GM21786 (cell line): ENCODE results near the gene RNU1-2.
A peak's percentile ranks its signal among the peaks of the same experiment; 100 is the strongest.
"Not testable (repeated sequence)": the region's sequence is repeated elsewhere in the genome, so short reads cannot be mapped to it uniquely, and the experiment has no call there.

Experiments used
- ATAC-seq: cut with Tn5 transposase; IDR thresholded peaks from one replicate; pipeline ENCODE4 v1.9.1; 2021; ENCODE audit not compliant: unreplicated experiment

RNU1-2 gene

GRCh38 chr1:16888860-16889816 is 6.6 kb upstream of the RNU1-2 start:
- ATAC-seq: no peak

DNA sequence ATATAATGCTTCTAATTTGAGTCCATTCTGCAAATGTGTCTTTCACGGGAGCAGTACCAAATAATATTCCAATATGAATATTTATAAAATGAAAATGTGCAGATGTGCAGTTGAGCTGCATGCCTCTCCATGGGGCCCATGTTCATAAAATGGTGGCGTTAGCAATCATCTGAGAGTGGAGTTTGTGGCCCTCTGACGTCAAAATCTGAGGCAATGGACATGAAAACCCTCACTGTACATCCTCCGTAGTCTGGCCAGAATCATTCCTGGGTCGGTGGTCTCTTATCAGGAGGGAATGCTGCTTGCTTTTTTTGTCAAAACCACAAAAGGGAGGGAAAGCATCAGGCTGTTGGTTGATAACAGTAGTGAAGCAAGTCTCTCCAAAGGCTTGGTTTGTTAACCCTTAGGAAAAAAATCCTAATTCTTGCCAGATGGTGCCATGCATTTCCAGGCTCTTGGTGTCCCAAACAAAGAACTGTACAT is 5.2 kb upstream of the RNU1-2 start:
- ATAC-seq: not testable (repeated sequence)

DNA sequence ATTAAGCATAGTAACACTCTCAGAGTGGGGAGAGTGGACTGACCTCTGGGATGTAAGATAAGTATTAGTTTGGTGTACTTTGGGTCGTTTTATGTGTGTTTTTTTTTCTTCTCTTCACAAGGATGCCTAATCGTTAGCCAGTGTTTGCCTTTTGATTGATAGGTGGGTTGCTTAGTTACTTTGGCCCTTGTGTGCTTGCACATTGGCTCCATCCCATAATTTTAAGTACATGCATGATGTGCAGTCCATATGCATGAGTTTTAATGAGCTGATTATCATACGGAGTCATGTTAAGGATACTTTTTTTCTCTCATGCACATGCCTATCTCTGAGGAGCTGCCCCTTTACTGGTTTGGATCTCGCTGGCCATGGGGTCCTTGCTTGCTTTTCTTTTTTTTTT is 4.7 kb upstream of the RNU1-2 start:
- not testable (repeated sequence) for ATAC-seq

- not testable (repeated sequence) for ATAC-seq
Observed at GRCh38 chr1:16892978-16893525, 2.7 kb upstream of the RNU1-2 start.

DNA sequence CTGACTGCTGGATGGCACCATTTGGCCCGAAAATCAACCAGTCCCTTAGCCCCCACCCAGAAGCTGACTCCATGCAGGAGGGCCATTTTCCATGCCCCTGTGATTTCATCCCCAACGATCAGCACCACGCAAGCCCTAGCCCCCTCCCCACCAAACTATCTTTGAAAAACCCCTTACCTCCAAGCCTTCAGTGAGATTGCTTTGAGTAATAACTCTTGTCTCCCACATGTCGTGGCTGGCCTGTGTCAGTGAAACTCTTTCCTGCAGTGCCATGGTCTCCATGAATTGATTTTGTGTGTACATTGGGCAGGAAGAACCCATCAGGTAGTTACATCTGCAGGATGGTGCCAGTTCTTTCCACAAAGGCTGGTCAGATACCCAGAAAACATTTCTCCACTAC is 2.0 kb upstream of the RNU1-2 start:
- ATAC-seq: not testable (repeated sequence)

GRCh38 chr1:16894338-16894737 is 1.4 kb upstream of the RNU1-2 start:
- ATAC-seq: not testable (repeated sequence)

DNA sequence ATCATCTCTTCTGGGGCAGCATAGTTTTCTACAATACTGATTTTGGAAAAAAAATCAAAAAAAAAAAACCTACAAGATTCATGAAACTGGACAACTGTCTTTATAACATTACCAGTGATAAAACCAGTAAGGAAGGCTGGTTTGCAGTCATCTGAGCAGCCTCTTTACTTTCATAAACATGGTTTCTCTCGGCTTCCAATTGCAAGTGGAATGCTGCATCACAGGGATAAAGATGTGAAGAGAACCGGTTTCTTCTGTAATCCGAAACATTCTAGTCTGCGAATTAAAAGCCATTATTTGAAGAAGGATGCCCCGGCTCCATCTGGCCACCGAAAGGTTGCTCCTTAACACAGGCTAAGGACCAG is 565 bp upstream of the RNU1-2 start:
- ATAC-seq: not testable (repeated sequence)

GRCh38 chr1:16896316-16897055 is 706 bp downstream of the RNU1-2 start:
- ATAC-seq: not testable (repeated sequence)

GRCh38 chr1:16897653-16898052 is 1.9 kb downstream of the RNU1-2 start:
- not testable (repeated sequence) for ATAC-seq

DNA sequence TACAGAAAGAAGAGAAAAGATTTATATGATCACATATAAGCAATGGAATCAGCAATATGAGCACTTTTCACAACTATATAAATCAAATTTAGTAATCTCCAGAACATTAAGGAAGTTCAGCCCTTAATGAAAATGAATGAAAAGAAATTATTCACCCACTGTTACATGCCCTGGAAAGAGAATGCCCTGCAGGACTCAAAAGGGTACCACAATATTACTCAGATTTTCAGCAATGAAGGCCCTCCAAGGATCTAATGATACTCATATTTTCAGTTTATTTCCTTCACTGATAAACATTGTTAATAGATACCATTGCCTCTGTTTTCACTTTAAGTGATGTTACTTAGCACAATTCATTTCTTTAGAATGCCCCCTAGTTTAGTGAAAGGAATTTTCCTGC is 2.5 kb downstream of the RNU1-2 start:
- not testable (repeated sequence) for ATAC-seq

DNA sequence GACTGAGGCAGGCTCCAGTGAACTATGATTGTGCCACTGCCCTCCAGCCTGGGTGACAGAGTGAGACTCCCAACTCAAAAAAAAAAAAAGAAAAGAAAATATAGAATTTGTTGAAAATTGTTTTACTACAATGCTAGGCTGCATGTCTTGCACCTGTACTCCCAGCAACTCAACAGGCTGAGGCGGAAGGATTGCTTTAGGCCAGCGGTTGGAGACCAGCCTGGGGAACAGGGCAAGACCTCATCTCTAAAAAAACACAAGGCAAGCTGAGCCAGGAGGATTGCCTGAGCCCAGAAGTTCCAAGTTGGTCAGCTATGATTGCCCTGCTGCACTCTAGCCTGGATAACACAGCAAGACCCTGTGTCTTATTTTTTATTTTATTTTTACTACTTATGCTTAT is 3.2 kb downstream of the RNU1-2 start:
- ATAC-seq: not testable (repeated sequence)

DNA sequence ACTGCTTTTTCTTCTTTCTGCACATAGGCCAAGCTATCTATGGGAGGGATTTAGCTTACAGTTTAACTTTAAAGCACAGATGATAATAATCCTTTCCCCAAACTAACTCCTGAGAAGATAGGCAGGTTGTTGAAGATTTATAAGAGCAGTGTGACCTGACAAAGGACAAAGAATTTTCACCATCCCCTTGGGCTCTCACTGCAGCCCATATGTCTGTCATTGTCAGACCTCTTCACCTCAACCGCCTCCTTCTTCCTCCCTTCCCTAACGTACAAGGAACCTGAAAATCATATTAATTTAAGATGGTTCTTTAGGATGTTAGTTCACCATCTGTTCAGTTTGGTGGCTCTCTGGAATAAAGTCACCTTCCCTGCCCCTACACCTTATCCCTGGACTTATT is 5.0 kb downstream of the RNU1-2 start:
- no peak for ATAC-seq

DNA sequence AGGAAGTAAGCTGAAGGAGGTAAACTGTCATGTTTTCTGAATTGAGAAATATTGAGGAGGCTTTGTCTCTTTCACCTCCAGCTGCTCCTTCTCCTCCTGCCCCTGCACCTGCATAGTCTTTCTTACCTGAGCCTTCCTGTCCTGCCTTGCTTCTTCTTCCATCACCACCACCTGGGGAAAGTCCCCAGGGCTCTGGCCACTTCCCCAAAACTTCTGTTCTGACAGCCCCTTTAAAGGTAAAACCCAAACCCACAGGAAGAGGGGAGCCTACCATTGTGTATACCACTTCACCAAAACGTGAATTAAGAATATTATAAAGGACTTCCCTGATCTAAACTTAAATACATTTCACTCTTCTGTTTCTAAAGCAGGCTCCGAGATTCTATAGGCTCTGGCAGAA is 5.6 kb downstream of the RNU1-2 start:
- ATAC-seq: not testable (repeated sequence)

GRCh38 chr1:16903054-16903453 is 7.3 kb downstream of the RNU1-2 start:
- no peak for ATAC-seq

- ATAC-seq: no peak
Observed at GRCh38 chr1:16903458-16903796, 7.6 kb downstream of the RNU1-2 start.

DNA sequence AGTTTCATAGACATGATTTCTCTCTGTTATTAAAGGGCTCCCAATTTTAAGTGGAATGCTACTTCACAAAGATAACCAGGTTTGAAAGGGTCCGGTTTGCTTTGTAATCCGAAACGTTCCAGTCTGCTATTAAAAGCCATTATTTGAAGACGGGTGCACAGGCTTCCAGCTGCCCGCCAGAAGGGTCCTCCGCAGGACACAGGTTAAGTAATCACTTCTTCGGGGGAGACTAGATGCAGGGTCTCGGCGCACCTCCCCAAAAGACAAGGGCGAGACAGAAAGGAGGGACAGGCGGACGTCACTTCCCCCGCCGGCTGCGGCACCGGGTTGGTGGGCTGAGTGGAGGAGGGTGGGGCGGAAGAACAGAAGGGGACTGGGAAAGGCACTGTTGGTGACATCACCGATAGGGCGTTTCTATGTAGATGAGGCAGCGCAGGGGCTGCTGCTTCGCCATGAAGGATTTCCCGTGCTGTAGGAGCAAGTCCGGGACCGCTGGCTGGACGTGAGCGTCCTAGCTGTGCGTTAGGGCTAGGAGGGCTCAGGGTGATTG is 8.9 kb downstream of the RNU1-2 start:
- peak; percentile 90 for ATAC-seq

GRCh38 chr1:16905110-16905867 is 9.5 kb downstream of the RNU1-2 start:
- ATAC-seq: peak; percentile 73

- ATAC-seq: no peak
Observed at GRCh38 chr1:16905868-16906702, 10.3 kb downstream of the RNU1-2 start.

DNA sequence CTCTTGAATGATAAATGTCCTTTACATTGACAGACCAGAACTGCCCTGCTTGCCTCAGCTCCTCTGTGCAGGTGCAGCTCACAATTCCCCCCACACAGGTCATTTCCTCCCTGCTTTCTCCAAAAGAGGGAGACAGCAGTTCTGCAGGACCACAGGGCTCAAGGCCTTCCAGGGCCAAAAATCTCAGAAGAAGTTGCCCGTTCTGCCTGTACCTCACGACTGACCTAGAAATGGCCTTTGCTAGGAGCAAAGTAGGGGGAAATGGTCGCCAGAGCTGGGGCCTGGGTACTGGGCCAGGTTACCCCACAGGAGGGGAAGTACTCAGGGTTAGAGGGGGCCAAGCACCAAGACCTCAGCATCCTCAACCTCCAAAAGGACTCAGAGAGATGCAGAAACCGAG is 11.1 kb downstream of the RNU1-2 start:
- ATAC-seq: no peak
